Frontal cortex (tissue), 4 donors: ENCODE data around the gene MMP28. TPM values are rescaled to one million over a fixed set of nuclear protein-coding genes. Genes with fewer than 3 reads are reported as not detected.

Experiments
- DNase-seq, 2 donors: peaks; one replicate each; pipeline ENCODE4 v3.0.0; 2012; ENCODE audit warnings: low spot score in 2 of 2
- FAIRE-seq: peaks from 2 replicates; lab custom pipeline; 2012; peaks lifted over from hg19 to GRCh38; lab: Jason Lieb, UNC
- total RNA-seq: library from RNA; depleted of rRNA; stranded (reverse); fragments of >200 nt; gene quantifications from one replicate; pipeline ENCODE4 v1.2.3, GENCODE V29; 2014
- donor health status: control.
- donor health status: control.
- donor health status: control.

The MMP28 gene
- total RNA-seq: 9.4 TPM

GRCh38 chr17:35795007-35795870, at the start of gene MMP28:
Gene MMP28 (minus strand): TSS chr17:35795641. CDS start chr17:35795377, 264 bp downstream.
- FAIRE-seq: no peak
- peak in 1 of 2 donors; percentile 61 for DNase-seq

DNA sequence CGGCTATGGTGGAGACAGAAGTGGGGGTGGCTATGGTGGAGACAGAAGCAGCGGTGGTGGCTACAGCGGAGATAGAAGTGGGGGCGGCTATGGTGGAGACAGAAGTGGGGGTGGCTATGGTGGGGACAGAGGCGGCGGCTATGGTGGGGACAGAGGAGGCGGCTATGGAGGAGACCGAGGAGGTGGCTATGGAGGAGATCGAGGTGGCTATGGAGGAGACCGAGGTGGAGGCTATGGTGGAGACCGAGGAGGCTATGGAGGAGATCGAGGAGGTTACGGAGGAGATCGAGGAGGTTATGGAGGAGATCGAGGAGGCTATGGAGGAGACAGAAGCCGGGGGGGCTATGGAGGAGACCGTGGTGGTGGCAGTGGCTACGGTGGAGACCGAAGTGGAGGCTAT, 49.1 kb upstream of the MMP28 start:
- DNase-seq: no peak
- no peak for FAIRE-seq

DNA sequence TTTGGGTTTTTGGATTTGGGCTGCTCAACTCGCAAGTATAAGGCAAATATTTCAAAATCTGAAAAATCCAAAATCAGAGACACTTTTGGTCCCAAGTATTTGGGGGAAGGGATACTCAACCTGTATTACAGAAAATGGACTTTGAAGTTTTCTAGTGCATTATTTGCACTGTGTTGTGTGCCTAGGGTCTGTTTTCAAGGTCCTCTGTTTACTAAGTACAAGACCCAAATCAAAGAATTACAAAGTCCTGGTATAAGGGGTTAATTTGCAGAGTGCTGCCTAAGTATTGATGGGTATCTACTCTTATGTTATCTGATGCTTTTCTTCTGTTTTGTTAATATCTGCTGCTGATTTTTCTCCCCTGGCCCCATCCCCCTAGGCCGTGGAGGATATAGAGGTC, 48.3 kb upstream of the MMP28 start:
- FAIRE-seq: no peak
- no peak for DNase-seq

DNA sequence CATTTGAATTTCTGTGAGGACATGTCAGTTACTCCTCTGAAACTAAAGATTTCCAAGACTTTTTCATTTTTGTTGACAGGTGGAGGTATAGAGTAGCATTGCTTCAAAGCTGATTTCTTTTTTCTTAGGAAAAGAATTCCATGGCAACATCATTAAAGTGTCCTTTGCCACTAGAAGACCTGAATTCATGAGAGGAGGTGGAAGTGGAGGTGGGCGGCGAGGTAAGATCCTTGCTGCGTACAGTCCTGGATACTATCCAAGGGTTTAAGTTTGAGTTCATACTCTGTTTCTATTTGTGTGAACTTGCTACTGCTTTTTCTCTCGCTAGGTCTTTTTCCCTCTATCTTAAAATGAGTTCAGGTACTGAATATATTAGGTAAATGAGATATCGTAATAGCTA, 46.8 kb upstream of the MMP28 start:
- DNase-seq (no peak), FAIRE-seq (no peak)

DNA sequence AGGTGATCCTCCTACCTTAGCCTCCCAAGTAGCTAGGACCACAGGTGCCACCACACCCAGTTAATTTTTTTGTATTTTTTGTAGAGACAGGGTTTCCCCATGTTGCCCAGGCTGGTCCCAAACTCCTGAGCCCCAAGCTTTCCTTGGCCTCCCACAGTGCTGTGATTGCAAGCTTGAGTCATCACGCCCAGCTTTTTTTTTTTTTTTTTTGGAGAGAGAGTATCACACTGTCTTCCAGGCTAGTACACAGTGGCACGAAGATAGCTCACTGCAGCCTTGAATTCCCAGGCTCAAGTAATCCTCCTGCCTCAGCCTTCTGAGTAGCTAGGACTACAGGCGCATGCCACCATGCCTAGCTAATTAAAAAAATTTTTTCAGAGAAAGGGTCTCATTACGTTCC, 46.1 kb upstream of the MMP28 start:
- FAIRE-seq: no peak
- no peak for DNase-seq

- DNase-seq: no peak
- no peak for FAIRE-seq
Observed at GRCh38 chr17:35841101-35841500, 45.7 kb upstream of the MMP28 start.

GRCh38 chr17:35825206-35825605, 29.8 kb upstream of the MMP28 start:
- DNase-seq: no peak
- no peak for FAIRE-seq

DNA sequence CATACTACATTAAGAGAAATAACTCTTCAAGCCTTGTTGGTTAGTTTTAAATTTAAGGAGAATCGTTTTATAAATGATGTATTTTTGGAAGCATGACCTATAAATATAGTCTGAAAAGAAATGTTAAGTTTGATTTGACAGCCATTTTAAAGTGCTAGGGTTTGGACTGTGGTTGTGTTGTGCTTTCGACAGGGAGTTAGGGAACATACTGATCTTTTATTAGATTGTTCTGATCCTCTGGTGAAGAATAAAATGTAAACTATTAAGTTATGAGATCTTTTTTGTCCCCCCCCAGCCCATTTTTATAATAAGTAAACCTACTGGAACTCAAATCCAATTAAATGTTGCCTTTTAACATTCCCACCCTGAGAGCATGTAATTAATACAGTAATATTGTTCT, 25.9 kb upstream of the MMP28 start:
- no peak for DNase-seq

DNA sequence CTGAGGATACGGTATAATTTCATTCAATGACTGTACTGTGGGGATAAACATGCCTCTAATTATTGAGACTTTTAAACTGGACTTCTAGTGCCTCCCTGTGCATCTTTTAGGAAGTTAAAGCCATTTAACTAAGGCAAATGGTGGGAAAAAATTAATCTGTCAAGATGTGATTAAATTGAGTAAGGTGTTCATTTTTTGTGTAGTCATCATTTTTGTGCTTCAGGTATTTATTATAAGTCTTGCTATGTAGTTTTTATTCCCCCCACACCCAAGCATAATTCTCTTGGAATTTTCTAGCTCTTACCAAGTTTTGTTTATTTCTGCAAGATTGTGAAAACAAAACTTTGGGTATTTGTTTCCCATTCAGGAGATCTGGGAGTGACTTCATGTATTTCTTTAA, 24.0 kb upstream of the MMP28 start:
- FAIRE-seq: no peak
- DNase-seq: no peak

More for the DNA sequence above, 25.9 kb upstream of the MMP28 start:
- FAIRE-seq: no peak

DNA sequence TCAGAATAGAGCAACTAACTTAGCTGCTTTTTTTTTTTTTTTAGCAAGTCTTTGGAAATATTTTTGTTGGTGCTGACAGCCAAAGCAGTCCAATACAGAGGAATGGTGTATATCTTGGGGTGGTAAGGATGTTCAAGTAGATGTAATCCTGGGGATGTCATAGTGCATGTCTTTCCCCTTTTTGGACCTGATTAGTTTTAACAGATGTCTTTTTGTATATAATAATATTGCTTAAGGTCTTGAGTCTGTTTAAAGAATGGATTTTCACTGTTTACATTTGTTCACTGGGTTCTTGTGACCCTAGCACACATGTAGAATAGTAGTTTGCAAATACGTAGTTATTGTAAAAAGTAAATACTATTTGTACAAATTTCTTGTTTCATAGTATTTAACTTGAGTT, 21.8 kb upstream of the MMP28 start:
- FAIRE-seq (no peak), DNase-seq (no peak)

DNA sequence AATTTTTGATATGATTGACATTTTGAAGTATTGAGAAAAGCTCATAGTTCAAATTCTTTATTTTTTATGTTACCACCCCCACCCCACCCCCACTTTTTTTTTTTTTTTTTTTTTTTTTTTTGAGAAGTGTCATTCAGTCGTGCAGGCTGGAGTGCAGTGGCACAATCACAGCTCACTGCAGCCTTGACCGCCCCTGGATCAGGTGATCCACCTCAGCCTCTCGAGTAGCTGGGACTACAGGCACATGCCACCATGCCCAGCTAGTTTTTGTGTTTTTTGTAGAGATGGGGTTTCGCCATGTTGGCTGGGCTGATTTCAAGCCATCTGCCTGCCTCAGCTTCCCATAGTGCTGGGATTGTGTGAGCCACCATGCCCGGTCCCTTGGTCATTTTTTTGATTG, 21.3 kb upstream of the MMP28 start:
- FAIRE-seq (no peak), DNase-seq (no peak)

DNA sequence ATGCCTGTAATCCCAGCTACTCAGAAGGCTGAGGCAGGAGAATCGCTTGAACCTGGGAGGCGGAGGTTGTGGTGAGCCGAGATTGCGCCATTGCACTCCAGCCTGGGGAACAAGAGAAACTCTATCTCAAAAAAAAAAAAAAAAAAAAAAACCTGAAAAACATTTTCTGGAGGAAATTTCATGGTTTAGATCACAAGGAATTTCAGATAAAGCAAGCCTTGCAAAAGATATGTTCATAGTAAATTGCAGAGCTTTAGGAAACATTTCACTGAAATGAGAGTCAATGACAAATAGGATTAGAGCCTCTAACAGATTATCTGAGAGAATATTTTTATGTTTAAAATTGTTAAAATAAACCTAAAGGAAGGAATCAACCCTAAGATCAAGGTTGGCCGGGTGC, 17.0 kb upstream of the MMP28 start:
- FAIRE-seq: no peak
- no peak for DNase-seq

- no peak for DNase-seq
- no peak for FAIRE-seq
Observed at GRCh38 chr17:35811759-35812158, 16.3 kb upstream of the MMP28 start.

DNA sequence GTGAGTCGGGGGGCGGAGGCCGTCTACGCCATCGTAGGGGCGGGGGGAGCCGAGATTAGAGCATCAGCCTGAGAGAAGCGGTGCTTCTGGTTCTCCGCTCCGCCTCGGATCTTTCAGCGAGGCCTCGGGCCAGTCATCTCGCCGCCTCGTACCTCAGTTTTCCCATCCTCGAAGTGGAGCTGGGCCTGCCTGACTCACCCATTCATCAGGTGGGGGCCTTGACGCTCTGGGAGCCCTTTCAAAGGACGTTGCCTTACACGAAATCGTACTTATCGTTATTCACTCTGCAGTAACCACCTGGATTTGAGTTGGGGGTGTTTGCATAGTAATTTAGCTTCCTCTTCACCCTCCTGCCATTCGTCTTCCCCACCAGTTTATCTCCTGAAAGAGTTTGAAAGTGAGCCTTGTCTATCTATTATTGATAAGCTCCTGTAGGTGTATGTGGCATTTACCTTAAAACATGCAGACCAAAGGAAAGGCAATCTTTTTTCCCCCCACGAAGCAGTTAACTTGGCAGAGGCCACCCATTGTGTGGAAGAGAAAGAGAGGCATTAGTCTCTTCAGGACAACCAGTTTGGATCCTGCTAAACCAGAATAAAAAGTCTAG, 14.5 kb upstream of the MMP28 start:
- DNase-seq (peak in 1 of 2 donors; percentile 13), FAIRE-seq (no peak)

DNA sequence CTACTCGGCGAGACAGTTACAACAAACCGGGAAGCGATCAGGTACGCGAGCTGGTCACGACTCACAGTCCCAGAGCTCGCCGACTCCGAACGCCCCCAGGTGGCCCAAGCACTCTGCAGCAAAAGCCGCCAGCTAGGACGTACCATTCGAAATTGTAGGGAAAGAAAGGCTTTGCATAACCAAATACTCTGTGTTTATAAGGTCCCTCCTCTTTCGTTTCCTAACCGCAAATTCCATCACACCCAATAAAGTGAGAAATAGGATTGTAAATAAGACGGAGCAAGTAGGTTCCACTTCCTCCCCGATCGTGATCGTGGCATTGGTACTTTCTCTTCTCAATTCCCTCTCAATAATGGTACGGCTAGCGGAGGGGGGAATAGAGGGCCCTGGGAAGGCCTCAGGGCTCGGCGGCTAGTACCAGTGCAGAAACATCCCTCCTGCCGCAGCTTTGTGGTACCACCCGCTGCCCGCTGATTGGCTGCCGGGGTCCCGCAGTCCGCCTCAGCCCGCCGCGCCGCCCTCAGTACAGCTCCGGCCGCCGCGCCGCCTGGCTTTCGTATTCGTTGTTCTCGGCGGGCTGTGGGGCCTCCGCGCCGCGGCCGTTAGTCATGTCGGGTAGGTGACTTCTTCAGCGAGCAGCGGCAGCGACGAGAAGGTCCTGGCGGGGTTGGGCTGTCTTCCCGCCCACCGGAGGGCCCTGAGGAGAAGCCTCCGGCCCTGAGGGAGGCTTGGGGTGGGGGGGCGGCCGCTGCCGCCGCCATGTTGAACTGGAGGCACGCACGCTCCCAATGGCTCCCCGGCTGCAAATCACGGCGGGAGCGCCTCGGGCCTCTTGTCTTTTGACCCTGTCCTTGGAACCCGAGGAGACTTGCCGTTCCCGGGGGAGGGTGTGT, 13.8 kb upstream of the MMP28 start, which contains the start of gene TAF15:
TSS of gene TAF15 (plus strand) at position 523 of the 893 bp plus-strand sequence. CDS start at position 609, 86 bp downstream.
- DNase-seq (peak; percentile 87 to 92), FAIRE-seq (no peak)

DNA sequence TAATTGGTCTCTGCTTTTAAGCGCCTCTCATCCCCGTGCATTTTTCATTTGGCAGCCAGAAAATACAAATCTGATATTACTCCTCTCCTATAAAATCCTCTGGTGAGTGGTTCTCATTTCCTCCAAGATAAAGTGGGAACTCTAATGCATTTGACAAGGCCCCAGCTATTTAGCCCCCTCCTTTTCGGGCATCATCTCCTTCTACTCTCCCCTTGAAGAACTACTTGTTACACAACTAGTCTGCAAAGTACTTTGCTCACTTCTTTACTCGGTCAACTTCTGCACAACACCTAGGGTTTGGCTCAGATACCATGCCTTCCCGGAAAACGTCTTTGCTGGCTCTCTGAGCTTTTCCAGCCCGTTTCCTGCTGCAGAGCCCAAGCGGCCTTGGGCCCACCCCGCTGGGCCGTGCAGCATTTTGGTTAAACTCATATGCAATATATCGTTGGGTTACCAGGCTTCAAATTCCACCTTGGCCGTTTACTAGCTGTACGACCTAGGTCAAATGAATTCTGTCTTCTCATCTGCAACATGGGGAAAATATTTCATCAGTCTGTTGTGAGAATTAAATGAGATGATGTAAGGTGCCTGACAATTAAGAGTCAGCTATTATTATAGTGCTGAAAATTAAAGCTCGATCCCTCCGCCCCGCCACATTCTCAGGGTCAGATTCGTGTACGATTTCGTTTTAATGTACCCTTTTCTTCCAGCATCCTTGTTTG, 13.0 kb upstream of the MMP28 start:
- FAIRE-seq (no peak), DNase-seq (no peak)

DNA sequence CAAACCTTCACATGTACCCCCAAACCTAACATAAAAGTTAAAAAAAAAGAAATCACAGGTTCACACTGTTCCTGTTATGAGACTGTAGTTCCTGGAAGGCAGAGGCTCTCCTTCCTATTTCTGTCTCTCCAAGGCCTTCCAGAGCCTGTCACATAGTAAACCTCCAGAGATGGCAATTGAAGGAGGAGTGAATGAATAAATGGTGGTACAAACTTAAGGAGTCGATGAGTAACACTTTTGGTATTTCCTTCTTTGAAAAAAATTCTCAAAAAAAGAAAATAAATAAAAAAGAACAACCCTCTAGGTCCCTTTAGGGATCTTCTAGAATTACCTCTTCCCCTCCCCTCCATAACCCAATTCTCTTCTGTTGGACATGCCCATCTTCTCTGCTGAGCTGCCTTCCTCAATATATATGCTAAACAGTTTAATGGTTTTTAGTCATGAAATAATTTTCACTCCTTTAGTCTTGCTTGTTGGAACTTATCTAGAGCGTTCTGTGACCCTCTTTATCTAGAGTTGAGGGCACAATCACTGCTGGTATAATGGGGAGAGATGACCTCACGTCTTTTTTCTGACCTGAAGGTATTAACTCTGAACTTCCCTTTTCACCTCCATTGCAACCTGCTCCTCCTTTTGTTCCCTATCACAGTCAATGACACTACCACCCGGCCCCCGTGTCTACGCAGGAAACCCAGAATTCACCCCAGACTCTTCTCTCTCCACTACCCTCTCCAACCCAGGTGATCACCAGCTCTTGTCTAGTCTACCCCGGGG, 12.1 kb upstream of the MMP28 start:
- DNase-seq (no peak), FAIRE-seq (no peak)

DNA sequence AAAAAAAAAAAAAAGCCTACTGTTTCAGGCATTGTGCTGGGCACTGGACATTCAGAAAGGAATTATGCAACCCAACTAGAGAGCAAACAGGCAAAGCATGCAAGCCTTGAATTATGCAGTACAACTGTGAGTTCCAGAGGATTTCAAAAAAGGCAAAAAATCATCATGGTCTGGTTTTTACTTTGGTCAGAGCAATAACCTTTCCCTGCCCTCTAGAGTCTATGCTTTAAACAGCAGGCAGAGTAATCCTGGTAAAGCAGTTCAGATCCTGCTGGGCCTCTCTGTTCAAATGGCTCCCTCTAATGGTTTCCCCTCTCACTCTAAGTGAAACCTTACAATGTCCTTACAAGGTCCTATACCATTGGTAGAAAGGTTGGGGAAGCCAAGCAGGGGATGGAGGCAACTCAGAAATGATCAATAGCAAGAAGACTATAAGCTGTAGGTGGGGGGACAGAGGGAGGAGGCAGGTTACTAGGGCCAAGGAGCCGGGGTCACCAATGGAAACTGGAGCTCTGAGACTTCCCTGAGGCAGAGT, 9.3 kb upstream of the MMP28 start:
- no peak for FAIRE-seq

More for the DNA sequence above, 9.3 kb upstream of the MMP28 start:
- DNase-seq: peak; percentile 69 to 87
